Endodermal cell (in vitro differentiated cells): ENCODE measurements around the gene ADORA2A. TPM values are rescaled to one million over a fixed set of nuclear protein-coding genes. Genes with fewer than 3 reads are reported as not detected.

Experiments
- DNase-seq: peaks from one replicate; pipeline ENCODE4 v3.0.0-alpha.2; 2017
- H3K27ac ChIP-seq: 2 replicates; pipeline ENCODE4 v1.5.1; 2013; ENCODE audit warnings: mild to moderate bottlenecking, low read depth, low read length, moderate library complexity
- H3K27me3 ChIP-seq: 2 replicates; pipeline ENCODE4 v1.6.1; 2013; ENCODE audit warnings: mild to moderate bottlenecking, low read length, moderate library complexity; ENCODE audit not compliant: insufficient read depth, control insufficient read depth, poor library complexity, severe bottlenecking
- H3K36me3 ChIP-seq: 2 replicates; pipeline ENCODE4 v1.7.0; 2013; ENCODE audit warnings: mild to moderate bottlenecking, low read length, moderate library complexity; ENCODE audit not compliant: control insufficient read depth, insufficient read depth
- H3K4me1 ChIP-seq: one replicate; pipeline ENCODE4 v1.7.0; 2013; ENCODE audit warnings: low read length; ENCODE audit not compliant: control insufficient read depth, insufficient read depth
- H3K4me3 ChIP-seq: 2 replicates; pipeline ENCODE4 v1.5.1; 2013; ENCODE audit warnings: mild to moderate bottlenecking, low read length, moderate library complexity
- H3K9ac ChIP-seq: 2 replicates; pipeline ENCODE4 v1.6.1; 2013; ENCODE audit warnings: mild to moderate bottlenecking, low read length, moderate library complexity; ENCODE audit not compliant: poor library complexity, severe bottlenecking; ENCODE audit errors: extremely low read depth
- H3K9me3 ChIP-seq: 2 replicates; pipeline ENCODE4 v1.6.1; 2013; ENCODE audit warnings: mild to moderate bottlenecking, low read length, moderate library complexity; ENCODE audit not compliant: control insufficient read depth
- H3K27ac Mint-ChIP-seq: 2 replicates; pipeline ENCODE4 v1.8.0; 2020; ENCODE audit warnings: mixed read lengths
- H3K27me3 Mint-ChIP-seq: 2 replicates; pipeline ENCODE4 v1.8.0; 2021; ENCODE audit warnings: mild to moderate bottlenecking, mixed read lengths; ENCODE audit not compliant: insufficient read depth
- H3K36me3 Mint-ChIP-seq: 2 replicates; pipeline ENCODE4 v1.8.0; 2020; ENCODE audit warnings: low read depth, mixed read lengths
- H3K4me1 Mint-ChIP-seq: 2 replicates; pipeline ENCODE4 v1.8.0; 2020; ENCODE audit warnings: mixed read lengths
- H3K4me3 Mint-ChIP-seq: 2 replicates; pipeline ENCODE4 v1.8.0; 2020; ENCODE audit warnings: mild to moderate bottlenecking, moderate library complexity, mixed read lengths
- H3K9me3 Mint-ChIP-seq: 2 replicates; pipeline ENCODE4 v1.8.0; 2020; ENCODE audit warnings: mild to moderate bottlenecking, mixed read lengths
- CTCF ChIP-seq: fragments of 200-600 bp; sonication (generic); conservative IDR thresholded peaks from 2 replicates; pipeline ENCODE4 v1.5.0; 2021; ENCODE audit warnings: antibody characterized with exemption, mild to moderate bottlenecking
- WGBS, 2 experiments: methylation state at CpG; one replicate each; pipeline versions ENCODE4 v1.1.5 to v1.1.7; 2013; ENCODE audit warnings: missing lambda C conversion rate in 2 of 2, mixed read lengths in 1 of 2; ENCODE audit not compliant: insufficient coverage in 1 of 2, insufficient read length in 1 of 2; 5-methylcytosine and 5-hydroxymethylcytosine counted together
- total RNA-seq, 2 donors: library from RNA; stranded (reverse); fragmentation: NEBNext Ultra II Directional in 1 of 2; extraction: Animal tissue kit (Norgen Biotek cat#: 25700) in 1 of 2; gene quantifications; 2 replicates in 1 of 2; 3 replicates in 1 of 2; pipeline ENCODE4 v1.2.1, GENCODE V29; 2021

ADORA2A gene
- total RNA-seq, 2 donors from 2014 or later, result 4.1 to 4.7 TPM

GRCh38 chr22:24442352-24442744, 14.9 kb downstream of the ADORA2A start:
- 90 to 94% methylated on average over 5 to 8 of the region's 8 CpGs for WGBS, 2 experiments
- peak; percentile 36 for DNase-seq
- Histone ChIP-seq H3K27me3 (no peaks in the 10 kb centered on the region), H3K36me3 (no peaks in the 10 kb centered on the region), H3K4me1 (peaks cover 15% of the 10 kb centered on the region), H3K9me3 (no peaks in the 10 kb centered on the region), H3K4me3 (no peak overlapping the region), H3K27ac (no peak overlapping the region), H3K9ac (no peak overlapping the region)
- Mint-ChIP-seq H3K4me3 (no peak overlapping the region), H3K4me1 (peaks cover 17% of the 10 kb centered on the region), H3K27me3 (no peaks in the 10 kb centered on the region), H3K27ac (peak overlapping the region; percentile 30), H3K36me3 (no peaks in the 10 kb centered on the region), H3K9me3 (no peaks in the 10 kb centered on the region)
- no peak for TF ChIP-seq CTCF

GRCh38 chr22:24443668-24444067, 16.3 kb downstream of the ADORA2A start:
- Histone ChIP-seq H3K27me3 (no peaks in the 10 kb centered on the region), H3K36me3 (no peaks in the 10 kb centered on the region), H3K4me3 (no peak overlapping the region), H3K4me1 (peaks cover 15% of the 10 kb centered on the region), H3K9ac (no peak overlapping the region), H3K9me3 (no peaks in the 10 kb centered on the region), H3K27ac (no peak overlapping the region)
- DNase-seq, result peak; percentile 24
- Mint-ChIP-seq H3K4me1 (peaks cover 17% of the 10 kb centered on the region), H3K27ac (no peak overlapping the region), H3K9me3 (no peaks in the 10 kb centered on the region), H3K27me3 (no peaks in the 10 kb centered on the region), H3K36me3 (no peaks in the 10 kb centered on the region), H3K4me3 (no peak overlapping the region)
- TF ChIP-seq CTCF, result no peak

GRCh38 chr22:24444251-24444650, 16.9 kb downstream of the ADORA2A start:
- Mint-ChIP-seq H3K27me3 (no peaks in the 10 kb centered on the region), H3K9me3 (no peaks in the 10 kb centered on the region), H3K4me1 (peaks cover 17% of the 10 kb centered on the region), H3K27ac (no peak overlapping the region), H3K4me3 (no peak overlapping the region), H3K36me3 (no peaks in the 10 kb centered on the region)
- no peak for TF ChIP-seq CTCF
- Histone ChIP-seq H3K36me3 (no peaks in the 10 kb centered on the region), H3K9me3 (no peaks in the 10 kb centered on the region), H3K27ac (no peak overlapping the region), H3K4me1 (peaks cover 15% of the 10 kb centered on the region), H3K9ac (no peak overlapping the region), H3K4me3 (no peak overlapping the region), H3K27me3 (no peaks in the 10 kb centered on the region)
- 91 to 92% methylated on average over 3 of the region's 3 CpGs for WGBS, 2 experiments
- no peak for DNase-seq
